Measurements from ENCODE around the gene C21orf58. TPM values are rescaled to one million over a fixed set of nuclear protein-coding genes. Genes with fewer than 3 reads are reported as not detected.

The C21orf58 gene
- total and polyA plus RNA-seq, 2 experiments from 2014 or later = 2.6 to 6.8 TPM

GRCh38 chr21:46252840-46253239 is 70.8 kb downstream of the C21orf58 start:
- H4K20me1 ChIP-seq (ENCODE audit: insufficient read depth, poor library complexity, severe bottlenecking) = no peaks in the 10 kb centered on the region
- H2AFZ ChIP-seq = no peak overlapping the region
- H3K36me3 ChIP-seq (replicated peaks; ENCODE audit: insufficient read depth, low read depth) = no peaks in the 10 kb centered on the region
- 94% methylated on average over 4 of the region's 4 CpGs for WGBS (ENCODE audit: low lambda C conversion rate, missing lambda C conversion rate)
- H3K27me3 ChIP-seq = no peaks in the 10 kb centered on the region
- H3K79me2 ChIP-seq = no peaks in the 10 kb centered on the region
- no peak overlapping the region for H3K27ac ChIP-seq
- no peaks in the 10 kb centered on the region for H3K9me3 ChIP-seq (ENCODE audit: low read depth)
- no peak overlapping the region for H3K4me2 ChIP-seq
- no peak for DNase-seq (ENCODE audit: low spot score)
- H3K4me3 ChIP-seq = no peak overlapping the region
- no peaks in the 10 kb centered on the region for H3K4me1 ChIP-seq (ENCODE audit: insufficient read depth)
- TF ChIP-seq EZH2 (IDR thresholded peaks at IDR 0.05; ENCODE audit: borderline replicate concordance) (no peak), EZH2phosphoT487 (IDR thresholded peaks at IDR 0.05; ENCODE audit: low read depth, severe bottlenecking, unreplicated experiment) (no peak)
- TF ChIP-seq, protein P1, sequence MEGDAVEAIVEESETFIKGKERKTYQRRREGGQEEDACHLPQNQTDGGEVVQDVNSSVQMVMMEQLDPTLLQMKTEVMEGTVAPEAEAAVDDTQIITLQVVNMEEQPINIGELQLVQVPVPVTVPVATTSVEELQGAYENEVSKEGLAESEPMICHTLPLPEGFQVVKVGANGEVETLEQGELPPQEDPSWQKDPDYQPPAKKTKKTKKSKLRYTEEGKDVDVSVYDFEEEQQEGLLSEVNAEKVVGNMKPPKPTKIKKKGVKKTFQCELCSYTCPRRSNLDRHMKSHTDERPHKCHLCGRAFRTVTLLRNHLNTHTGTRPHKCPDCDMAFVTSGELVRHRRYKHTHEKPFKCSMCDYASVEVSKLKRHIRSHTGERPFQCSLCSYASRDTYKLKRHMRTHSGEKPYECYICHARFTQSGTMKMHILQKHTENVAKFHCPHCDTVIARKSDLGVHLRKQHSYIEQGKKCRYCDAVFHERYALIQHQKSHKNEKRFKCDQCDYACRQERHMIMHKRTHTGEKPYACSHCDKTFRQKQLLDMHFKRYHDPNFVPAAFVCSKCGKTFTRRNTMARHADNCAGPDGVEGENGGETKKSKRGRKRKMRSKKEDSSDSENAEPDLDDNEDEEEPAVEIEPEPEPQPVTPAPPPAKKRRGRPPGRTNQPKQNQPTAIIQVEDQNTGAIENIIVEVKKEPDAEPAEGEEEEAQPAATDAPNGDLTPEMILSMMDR (IDR thresholded peaks at IDR 0.05; ENCODE audit: poor library complexity) = no peak
- no peaks in the 10 kb centered on the region for H3K9me2 ChIP-seq (replicated peaks; ENCODE audit: insufficient read depth)

Other genes starting within 250 kb of the C21orf58 start
- gene COL6A2, start 225.8 kb downstream of the C21orf58 start, total RNA-seq = 389 and 509 TPM in 2 replicates
- gene COL6A2, start 225.8 kb downstream of the C21orf58 start, polyA plus RNA-seq = 832 and 940 TPM in 2 replicates
- gene FTCD, start 168.3 kb downstream of the C21orf58 start, total RNA-seq = 25.8 and 27.5 TPM in 2 replicates
- 60.9 and 76.8 TPM in 2 replicates for gene FTCD, start 168.3 kb downstream of the C21orf58 start, polyA plus RNA-seq
- 8.3 and 10.1 TPM in 2 replicates for gene SPATC1L, start 139.4 kb downstream of the C21orf58 start, total RNA-seq
- gene SPATC1L, start 139.4 kb downstream of the C21orf58 start, polyA plus RNA-seq = 24.2 and 29.9 TPM in 2 replicates
- gene LSS, start 95.1 kb downstream of the C21orf58 start, total RNA-seq = 122 and 146 TPM in 2 replicates
- 131 TPM in 2 replicates for gene LSS, start 95.1 kb downstream of the C21orf58 start, polyA plus RNA-seq
- 52.5 and 64.8 TPM in 2 replicates for gene MCM3AP, start 38.3 kb downstream of the C21orf58 start, total RNA-seq
- gene MCM3AP, start 38.3 kb downstream of the C21orf58 start, polyA plus RNA-seq = 29.1 and 35.4 TPM in 2 replicates
- 21.8 and 25.4 TPM in 2 replicates for gene YBEY, start 37.5 kb downstream of the C21orf58 start, total RNA-seq
- gene YBEY, start 37.5 kb downstream of the C21orf58 start, polyA plus RNA-seq = 13.9 and 19.9 TPM in 2 replicates
- 11.5 and 12.7 TPM in 2 replicates for gene PCNT, start 286 bp upstream of the C21orf58 start, total RNA-seq
- 14.1 and 14.3 TPM in 2 replicates for gene PCNT, start 286 bp upstream of the C21orf58 start, polyA plus RNA-seq
- 22.7 and 24.6 TPM in 2 replicates for gene DIP2A, start 135.0 kb upstream of the C21orf58 start, total RNA-seq
- 16.7 and 19.8 TPM in 2 replicates for gene DIP2A, start 135.0 kb upstream of the C21orf58 start, polyA plus RNA-seq